ENCODE data around the gene GNAS-AS1. TPM values are rescaled to one million over a fixed set of nuclear protein-coding genes. Genes with fewer than 3 reads are reported as not detected.

GNAS-AS1 gene
- total RNA-seq, 1 donor from 2014 or later: 1.7 TPM

- no peak overlapping the region for H3K27ac Mint-ChIP-seq
- no peak for DNase-seq (ENCODE audit: low spot score)
- no peaks in the 10 kb centered on the region for H3K36me3 Mint-ChIP-seq (ENCODE audit: low read depth)
- H3K9me3 Mint-ChIP-seq: no peaks in the 10 kb centered on the region
- peaks cover 27% of the 10 kb centered on the region for H3K4me1 Mint-ChIP-seq (ENCODE audit: low read depth)
- intact Hi-C loops (cut with micrococcal nuclease): loop anchor here (2.0 to 5.0 kb wide), 3 partner anchors 33 to 550 kb away; partner anchors contain the start of gene STX16
- peaks cover 45% of the 10 kb centered on the region for H3K27me3 Mint-ChIP-seq (ENCODE audit: low read depth)
- H3K4me3 Mint-ChIP-seq (ENCODE audit: low read depth): peak overlapping the region; percentile 90
Observed at GRCh38 chr20:58851969-58852458, 1.3 kb upstream of the GNAS-AS1 start.

GRCh38 chr20:58851221-58851968 is 693 bp upstream of the GNAS-AS1 start:
- Mint-ChIP-seq H3K4me1 (ENCODE audit: low read depth) (peaks cover 27% of the 10 kb centered on the region), H3K27ac (no peak overlapping the region), H3K4me3 (ENCODE audit: low read depth) (peak overlapping the region; percentile 90), H3K27me3 (ENCODE audit: low read depth) (peaks cover 41% of the 10 kb centered on the region), H3K9me3 (no peaks in the 10 kb centered on the region), H3K36me3 (ENCODE audit: low read depth) (no peaks in the 10 kb centered on the region)
- no peak for DNase-seq (ENCODE audit: low spot score)
- intact Hi-C loops (cut with micrococcal nuclease): loop anchor here (2.0 to 5.0 kb wide), 3 partner anchors 33 to 551 kb away; partner anchors contain the start of gene STX16

- intact Hi-C loops (cut with micrococcal nuclease): loop anchor here (5.0 kb wide), 1 partner anchor 365 kb away; no protein-coding TSS in a partner anchor
- H3K27me3 Mint-ChIP-seq (ENCODE audit: low read depth): peaks cover 61% of the 10 kb centered on the region
- DNase-seq (ENCODE audit: low spot score): no peak
Observed at GRCh38 chr20:58847463-58847862, 3.2 kb downstream of the GNAS-AS1 start.

GRCh38 chr20:58845706-58846105 is 5.0 kb downstream of the GNAS-AS1 start:
- Mint-ChIP-seq H3K4me3 (ENCODE audit: low read depth) (no peak overlapping the region), H3K27ac (no peak overlapping the region), H3K36me3 (ENCODE audit: low read depth) (no peaks in the 10 kb centered on the region), H3K9me3 (no peaks in the 10 kb centered on the region), H3K27me3 (ENCODE audit: low read depth) (peaks cover 74% of the 10 kb centered on the region), H3K4me1 (ENCODE audit: low read depth) (peaks cover 27% of the 10 kb centered on the region)
- no peak for DNase-seq (ENCODE audit: low spot score)
- intact Hi-C loops (cut with micrococcal nuclease): loop anchor here (5.0 kb wide), 1 partner anchor 363 kb away; no protein-coding TSS in a partner anchor

More at GRCh38 chr20:58847463-58847862, 3.2 kb downstream of the GNAS-AS1 start:
- H3K27ac Mint-ChIP-seq: no peak overlapping the region
- peaks cover 29% of the 10 kb centered on the region for H3K4me1 Mint-ChIP-seq (ENCODE audit: low read depth)
- no peaks in the 10 kb centered on the region for H3K9me3 Mint-ChIP-seq
- H3K4me3 Mint-ChIP-seq (ENCODE audit: low read depth): no peak overlapping the region
- no peaks in the 10 kb centered on the region for H3K36me3 Mint-ChIP-seq (ENCODE audit: low read depth)

GRCh38 chr20:58843128-58843556 is 7.6 kb downstream of the GNAS-AS1 start:
- peaks cover 17% of the 10 kb centered on the region for H3K4me1 Mint-ChIP-seq (ENCODE audit: low read depth)
- DNase-seq (ENCODE audit: low spot score): no peak
- no peak overlapping the region for H3K27ac Mint-ChIP-seq
- no peak overlapping the region for H3K4me3 Mint-ChIP-seq (ENCODE audit: low read depth)
- H3K36me3 Mint-ChIP-seq (ENCODE audit: low read depth): no peaks in the 10 kb centered on the region
- peaks cover 77% of the 10 kb centered on the region for H3K27me3 Mint-ChIP-seq (ENCODE audit: low read depth)
- no peaks in the 10 kb centered on the region for H3K9me3 Mint-ChIP-seq
- intact Hi-C loops (cut with micrococcal nuclease): no loop called here

GRCh38 chr20:58842276-58842675 is 8.4 kb downstream of the GNAS-AS1 start:
- intact Hi-C loops (cut with micrococcal nuclease): no loop called here
- H3K27me3 Mint-ChIP-seq (ENCODE audit: low read depth): peaks cover 75% of the 10 kb centered on the region
- H3K9me3 Mint-ChIP-seq: no peaks in the 10 kb centered on the region

GRCh38 chr20:58841539-58842264 is 9.0 kb downstream of the GNAS-AS1 start:
- Mint-ChIP-seq H3K27ac (no peak overlapping the region), H3K27me3 (ENCODE audit: low read depth) (peaks cover 71% of the 10 kb centered on the region), H3K4me3 (ENCODE audit: low read depth) (no peak overlapping the region), H3K36me3 (ENCODE audit: low read depth) (no peaks in the 10 kb centered on the region), H3K9me3 (no peaks in the 10 kb centered on the region), H3K4me1 (ENCODE audit: low read depth) (peaks cover 14% of the 10 kb centered on the region)
- intact Hi-C loops (cut with micrococcal nuclease): no loop called here
- DNase-seq (ENCODE audit: low spot score): no peak

More at GRCh38 chr20:58842276-58842675, 8.4 kb downstream of the GNAS-AS1 start:
- no peak overlapping the region for H3K27ac Mint-ChIP-seq
- no peak for DNase-seq (ENCODE audit: low spot score)
- no peaks in the 10 kb centered on the region for H3K36me3 Mint-ChIP-seq (ENCODE audit: low read depth)
- H3K4me1 Mint-ChIP-seq (ENCODE audit: low read depth): peaks cover 16% of the 10 kb centered on the region
- no peak overlapping the region for H3K4me3 Mint-ChIP-seq (ENCODE audit: low read depth)

GRCh38 chr20:58840816-58841538 is 9.7 kb downstream of the GNAS-AS1 start:
- Mint-ChIP-seq H3K36me3 (ENCODE audit: low read depth) (no peaks in the 10 kb centered on the region), H3K27ac (no peak overlapping the region), H3K27me3 (ENCODE audit: low read depth) (peaks cover 75% of the 10 kb centered on the region), H3K9me3 (no peaks in the 10 kb centered on the region), H3K4me1 (ENCODE audit: low read depth) (peaks cover 18% of the 10 kb centered on the region), H3K4me3 (ENCODE audit: low read depth) (no peak overlapping the region)
- intact Hi-C loops (cut with micrococcal nuclease): no loop called here
- no peak for DNase-seq (ENCODE audit: low spot score)

GRCh38 chr20:58839991-58840747 is 10.5 kb downstream of the GNAS-AS1 start:
- H3K27ac Mint-ChIP-seq: no peak overlapping the region
- no peaks in the 10 kb centered on the region for H3K9me3 Mint-ChIP-seq
- H3K27me3 Mint-ChIP-seq (ENCODE audit: low read depth): peaks cover 72% of the 10 kb centered on the region
- no peak for DNase-seq (ENCODE audit: low spot score)
- intact Hi-C loops (cut with micrococcal nuclease): no loop called here
- H3K36me3 Mint-ChIP-seq (ENCODE audit: low read depth): no peaks in the 10 kb centered on the region
- H3K4me3 Mint-ChIP-seq (ENCODE audit: low read depth): peak overlapping the region; percentile 38
- H3K4me1 Mint-ChIP-seq (ENCODE audit: low read depth): peaks cover 22% of the 10 kb centered on the region

GRCh38 chr20:58839474-58839874 is 11.2 kb downstream of the GNAS-AS1 start:
- intact Hi-C loops (cut with micrococcal nuclease): no loop called here
- no peaks in the 10 kb centered on the region for H3K9me3 Mint-ChIP-seq
- peaks cover 23% of the 10 kb centered on the region for H3K4me1 Mint-ChIP-seq (ENCODE audit: low read depth)
- no peaks in the 10 kb centered on the region for H3K36me3 Mint-ChIP-seq (ENCODE audit: low read depth)
- H3K27me3 Mint-ChIP-seq (ENCODE audit: low read depth): peaks cover 67% of the 10 kb centered on the region
- no peak overlapping the region for H3K4me3 Mint-ChIP-seq (ENCODE audit: low read depth)
- DNase-seq (ENCODE audit: low spot score): no peak
- H3K27ac Mint-ChIP-seq: no peak overlapping the region

- H3K36me3 Mint-ChIP-seq (ENCODE audit: low read depth): no peaks in the 10 kb centered on the region
- intact Hi-C loops (cut with micrococcal nuclease): no loop called here
- H3K4me3 Mint-ChIP-seq (ENCODE audit: low read depth): no peak overlapping the region
- no peak overlapping the region for H3K27ac Mint-ChIP-seq
- H3K9me3 Mint-ChIP-seq: no peaks in the 10 kb centered on the region
- H3K4me1 Mint-ChIP-seq (ENCODE audit: low read depth): peaks cover 23% of the 10 kb centered on the region
- H3K27me3 Mint-ChIP-seq (ENCODE audit: low read depth): peaks cover 63% of the 10 kb centered on the region
- no peak for DNase-seq (ENCODE audit: low spot score)
Observed at GRCh38 chr20:58838174-58838573, 12.5 kb downstream of the GNAS-AS1 start.

GRCh38 chr20:58837717-58838116 is 13.0 kb downstream of the GNAS-AS1 start:
- Mint-ChIP-seq H3K27ac (no peak overlapping the region), H3K4me1 (ENCODE audit: low read depth) (peaks cover 26% of the 10 kb centered on the region), H3K36me3 (ENCODE audit: low read depth) (no peaks in the 10 kb centered on the region), H3K4me3 (ENCODE audit: low read depth) (no peak overlapping the region), H3K27me3 (ENCODE audit: low read depth) (peaks cover 61% of the 10 kb centered on the region), H3K9me3 (no peaks in the 10 kb centered on the region)
- intact Hi-C loops (cut with micrococcal nuclease): no loop called here
- DNase-seq (ENCODE audit: low spot score): no peak
